Panc1 (cell line): ENCODE measurements around the gene PSIP1. TPM values are rescaled to one million over a fixed set of nuclear protein-coding genes. Genes with fewer than 3 reads are reported as not detected.

ENCODE experiments used
- ATAC-seq: fragments of 200-7000 bp; cut with Tn5 transposase; 2 replicates; pipeline ENCODE4 v1.9.1; 2020; ENCODE audit warnings: mild to moderate bottlenecking, moderate library complexity
- BruUV-seq: library from RNA; stranded (reverse); fragments of 400-500 nt; replicated peaks from 2 replicates; lab custom pipeline; 2021; lab: Mats Ljungman, UMichigan
- CTCF ChIA-PET: fragments of 300-600 bp; sonication (Branson Sonifier 250); formaldehyde crosslinking; loops from one replicate; lab custom pipeline; 2022; ENCODE audit warnings: antibody characterized with exemption; lab: Charles Lee
- POLR2A ChIA-PET: fragments of 300-600 bp; sonication (Branson Sonifier 250); formaldehyde crosslinking; loops from one replicate; lab custom pipeline; 2022; ENCODE audit warnings: antibody characterized with exemption; lab: Charles Lee
- DNase-seq: peaks from one replicate; pipeline ENCODE4 v3.0.0-alpha.2; 2010; ENCODE audit warnings: low read depth, low spot score
- H3K27ac ChIP-seq: 2 replicates; pipeline ENCODE4 v1.5.1; 2011; ENCODE audit warnings: mild to moderate bottlenecking, low read length, inconsistent platforms
- H3K27me3 ChIP-seq: fragments of 200-500 bp; sonication (Bioruptor generic); 2 replicates; pipeline ENCODE4 v1.6.0; 2014; ENCODE audit warnings: low read length, inconsistent platforms; ENCODE audit not compliant: control insufficient read depth, insufficient read depth
- H3K36me3 ChIP-seq: fragments of 200-500 bp; sonication (Bioruptor generic); 2 replicates; pipeline ENCODE4 v1.5.1; 2014; ENCODE audit warnings: inconsistent platforms, mild to moderate bottlenecking, low read length, moderate library complexity; ENCODE audit not compliant: control insufficient read depth, insufficient read depth
- H3K4me1 ChIP-seq: 2 replicates; pipeline ENCODE4 v1.5.1; 2011; ENCODE audit warnings: inconsistent platforms, mild to moderate bottlenecking, low read length, moderate library complexity; ENCODE audit not compliant: control insufficient read depth, insufficient read depth
- H3K4me3 ChIP-seq, 2 experiments: 2 replicates each; pipeline ENCODE4 v1.5.1; 2011 to 2012; ENCODE audit warnings: low read depth in 2 of 2, low read length in 2 of 2, mild to moderate bottlenecking in 2 of 2, inconsistent platforms in 1 of 2, moderate library complexity in 1 of 2
- H3K9me3 ChIP-seq: fragments of 200-500 bp; sonication (Bioruptor generic); 2 replicates; pipeline ENCODE4 v1.5.1; 2014; ENCODE audit warnings: low read depth, mild to moderate bottlenecking, inconsistent platforms, low read length, moderate library complexity; ENCODE audit not compliant: control insufficient read depth, insufficient read depth
- POLR2AphosphoS5 ChIP-seq: IDR thresholded peaks from 2 replicates; pipeline ENCODE4 v1.6.1; 2012; ENCODE audit warnings: mild to moderate bottlenecking, low read depth, low read length, moderate library complexity
- SIN3A ChIP-seq: IDR thresholded peaks from 2 replicates; pipeline ENCODE4 v1.6.1; 2012; ENCODE audit warnings: low read depth, mild to moderate bottlenecking, low read length, moderate library complexity, borderline replicate concordance; ENCODE audit not compliant: insufficient read depth
- TCF7L2 ChIP-seq: IDR thresholded peaks from 2 replicates; pipeline ENCODE4 v1.6.1; 2011; ENCODE audit warnings: mild to moderate bottlenecking, low read depth, low read length, inconsistent platforms
- in situ Hi-C: cut with HindIII; loops from 2 replicates; pipeline ENCODE4 v1.10.0; 2016; ENCODE audit warnings: low sequenced_read_pairs, low pct_unique_long_range_greater_than_20kb
- intact Hi-C: fragments of 100-400 bp; cut with micrococcal nuclease; formaldehyde crosslinking; loops from one replicate; pipeline ENCODE4 v1.10.0; 2022; ENCODE audit not compliant: unreplicated experiment
- total RNA-seq: library from RNA; stranded (reverse); gene quantifications from one replicate; pipeline ENCODE4 v1.2.1, GENCODE V29; 2021; ENCODE audit not compliant: unreplicated experiment
- TF ChIP-seq, protein P1 (sequence below), 2 experiments: IDR thresholded peaks; 2 replicates each; pipeline ENCODE4 v1.6.1; 2011 to 2012; ENCODE audit warnings: low read depth in 2 of 2, control low read depth in 1 of 2, low read length in 1 of 2, mild to moderate bottlenecking in 1 of 2, moderate library complexity in 1 of 2; ENCODE audit not compliant: insufficient read depth in 1 of 2
- TF ChIP-seq, protein P2 (sequence below): fragments of 450-650 bp; IDR thresholded peaks from 2 replicates; pipeline ENCODE4 v1.5.1; 2017; ENCODE audit warnings: mild to moderate bottlenecking

PSIP1 gene
- total RNA-seq, 1 experiment from 2014 or later: 30.4 TPM

DNA sequence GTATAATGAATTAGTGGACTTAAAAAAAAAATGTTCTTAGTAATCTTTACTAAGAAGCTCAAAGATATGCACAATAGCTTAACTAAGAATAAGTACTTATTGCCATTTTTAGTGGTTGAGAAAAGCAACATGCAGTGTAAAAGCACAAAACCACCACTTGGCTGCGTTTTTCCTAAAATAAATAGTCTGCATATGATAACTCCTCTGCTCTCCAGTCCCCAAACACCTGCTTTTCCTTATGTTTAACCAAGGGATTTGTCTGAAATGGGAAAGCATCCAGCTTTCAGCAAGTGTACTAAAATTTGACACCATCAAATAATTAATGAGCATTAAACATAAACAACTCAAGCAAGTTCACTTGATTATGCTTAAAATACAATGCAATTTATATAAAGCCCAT lies 41.4 kb downstream of the PSIP1 start:
- intact Hi-C loops (no loop called here), in situ Hi-C loops (no loop called here)
- no peaks in the 10 kb centered on the region for H3K9me3 ChIP-seq
- ATAC-seq (no peak), DNase-seq (no peak)
- H3K4me1 ChIP-seq: no peaks in the 10 kb centered on the region
- H3K36me3 ChIP-seq: peaks cover 2% of the 10 kb centered on the region; the same call in 1 of the 2 replicates
- no peak overlapping the region for H3K4me3 ChIP-seq
- no TSS peak for BruUV-seq
- TF ChIP-seq TCF7L2 (no peak), POLR2AphosphoS5 (no peak), SIN3A (no peak)
- TF ChIP-seq, protein P1, sequence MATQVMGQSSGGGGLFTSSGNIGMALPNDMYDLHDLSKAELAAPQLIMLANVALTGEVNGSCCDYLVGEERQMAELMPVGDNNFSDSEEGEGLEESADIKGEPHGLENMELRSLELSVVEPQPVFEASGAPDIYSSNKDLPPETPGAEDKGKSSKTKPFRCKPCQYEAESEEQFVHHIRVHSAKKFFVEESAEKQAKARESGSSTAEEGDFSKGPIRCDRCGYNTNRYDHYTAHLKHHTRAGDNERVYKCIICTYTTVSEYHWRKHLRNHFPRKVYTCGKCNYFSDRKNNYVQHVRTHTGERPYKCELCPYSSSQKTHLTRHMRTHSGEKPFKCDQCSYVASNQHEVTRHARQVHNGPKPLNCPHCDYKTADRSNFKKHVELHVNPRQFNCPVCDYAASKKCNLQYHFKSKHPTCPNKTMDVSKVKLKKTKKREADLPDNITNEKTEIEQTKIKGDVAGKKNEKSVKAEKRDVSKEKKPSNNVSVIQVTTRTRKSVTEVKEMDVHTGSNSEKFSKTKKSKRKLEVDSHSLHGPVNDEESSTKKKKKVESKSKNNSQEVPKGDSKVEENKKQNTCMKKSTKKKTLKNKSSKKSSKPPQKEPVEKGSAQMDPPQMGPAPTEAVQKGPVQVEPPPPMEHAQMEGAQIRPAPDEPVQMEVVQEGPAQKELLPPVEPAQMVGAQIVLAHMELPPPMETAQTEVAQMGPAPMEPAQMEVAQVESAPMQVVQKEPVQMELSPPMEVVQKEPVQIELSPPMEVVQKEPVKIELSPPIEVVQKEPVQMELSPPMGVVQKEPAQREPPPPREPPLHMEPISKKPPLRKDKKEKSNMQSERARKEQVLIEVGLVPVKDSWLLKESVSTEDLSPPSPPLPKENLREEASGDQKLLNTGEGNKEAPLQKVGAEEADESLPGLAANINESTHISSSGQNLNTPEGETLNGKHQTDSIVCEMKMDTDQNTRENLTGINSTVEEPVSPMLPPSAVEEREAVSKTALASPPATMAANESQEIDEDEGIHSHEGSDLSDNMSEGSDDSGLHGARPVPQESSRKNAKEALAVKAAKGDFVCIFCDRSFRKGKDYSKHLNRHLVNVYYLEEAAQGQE (IDR thresholded peaks at IDR 0.05; ENCODE audit: insufficient read depth in 1 of 2, low read depth in 2 of 2, low read length in 1 of 2): no peak
- TF ChIP-seq, protein P2, sequence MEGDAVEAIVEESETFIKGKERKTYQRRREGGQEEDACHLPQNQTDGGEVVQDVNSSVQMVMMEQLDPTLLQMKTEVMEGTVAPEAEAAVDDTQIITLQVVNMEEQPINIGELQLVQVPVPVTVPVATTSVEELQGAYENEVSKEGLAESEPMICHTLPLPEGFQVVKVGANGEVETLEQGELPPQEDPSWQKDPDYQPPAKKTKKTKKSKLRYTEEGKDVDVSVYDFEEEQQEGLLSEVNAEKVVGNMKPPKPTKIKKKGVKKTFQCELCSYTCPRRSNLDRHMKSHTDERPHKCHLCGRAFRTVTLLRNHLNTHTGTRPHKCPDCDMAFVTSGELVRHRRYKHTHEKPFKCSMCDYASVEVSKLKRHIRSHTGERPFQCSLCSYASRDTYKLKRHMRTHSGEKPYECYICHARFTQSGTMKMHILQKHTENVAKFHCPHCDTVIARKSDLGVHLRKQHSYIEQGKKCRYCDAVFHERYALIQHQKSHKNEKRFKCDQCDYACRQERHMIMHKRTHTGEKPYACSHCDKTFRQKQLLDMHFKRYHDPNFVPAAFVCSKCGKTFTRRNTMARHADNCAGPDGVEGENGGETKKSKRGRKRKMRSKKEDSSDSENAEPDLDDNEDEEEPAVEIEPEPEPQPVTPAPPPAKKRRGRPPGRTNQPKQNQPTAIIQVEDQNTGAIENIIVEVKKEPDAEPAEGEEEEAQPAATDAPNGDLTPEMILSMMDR: no peak
- POLR2A ChIA-PET: no interaction called here
- CTCF ChIA-PET: no interaction called here
- H3K27me3 ChIP-seq: no peaks in the 10 kb centered on the region
- H3K27ac ChIP-seq: no peak overlapping the region

DNA sequence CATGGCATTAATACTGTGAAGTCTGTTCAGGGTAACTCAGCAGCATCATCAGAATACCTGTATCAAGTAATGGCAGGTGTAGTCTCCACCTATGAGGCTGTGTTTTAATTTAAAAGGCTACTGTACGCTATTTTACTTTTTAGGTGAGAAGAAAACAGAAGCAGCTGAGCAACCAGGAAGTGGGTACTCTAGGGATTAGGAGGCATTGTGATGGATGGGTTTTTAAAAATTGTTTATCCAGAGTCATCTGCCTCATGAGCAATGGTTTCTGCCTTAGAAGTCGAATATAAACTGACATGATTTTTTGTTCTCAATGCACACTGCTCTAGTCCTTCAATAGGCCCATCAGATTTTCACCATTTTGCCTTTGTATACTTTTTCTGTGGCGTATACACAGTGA lies 42.6 kb downstream of the PSIP1 start:
- ATAC-seq (no peak), DNase-seq (no peak)
- in situ Hi-C loops: no loop called here
- TF ChIP-seq, protein P1 (IDR thresholded peaks at IDR 0.05; ENCODE audit: insufficient read depth in 1 of 2, low read depth in 2 of 2, low read length in 1 of 2): no peak
- TF ChIP-seq SIN3A (no peak), POLR2AphosphoS5 (no peak), TCF7L2 (no peak)
- TF ChIP-seq, protein P2: no peak
- no peak overlapping the region for H3K4me3 ChIP-seq
- H3K27me3 ChIP-seq: no peaks in the 10 kb centered on the region
- no peaks in the 10 kb centered on the region for H3K4me1 ChIP-seq
- H3K9me3 ChIP-seq: no peaks in the 10 kb centered on the region
- intact Hi-C loops: no loop called here
- peaks cover 2% of the 10 kb centered on the region; the same call in 1 of the 2 replicates for H3K36me3 ChIP-seq
- ChIA-PET POLR2A (no interaction called here), CTCF (interaction anchor here (0.6 kb wide), 1 partner anchor 27 kb away, joined by 7 read pairs; no protein-coding TSS in a partner anchor)
- no peak overlapping the region for H3K27ac ChIP-seq
- no TSS peak for BruUV-seq
